ENCODE data around the gene DCLK1. TPM values are rescaled to one million over a fixed set of nuclear protein-coding genes. Genes with fewer than 3 reads are reported as not detected.

DCLK1 gene
- total and polyA plus RNA-seq, 10 donors, result 2.0 to 22.1 (median 11.7) TPM

DNA sequence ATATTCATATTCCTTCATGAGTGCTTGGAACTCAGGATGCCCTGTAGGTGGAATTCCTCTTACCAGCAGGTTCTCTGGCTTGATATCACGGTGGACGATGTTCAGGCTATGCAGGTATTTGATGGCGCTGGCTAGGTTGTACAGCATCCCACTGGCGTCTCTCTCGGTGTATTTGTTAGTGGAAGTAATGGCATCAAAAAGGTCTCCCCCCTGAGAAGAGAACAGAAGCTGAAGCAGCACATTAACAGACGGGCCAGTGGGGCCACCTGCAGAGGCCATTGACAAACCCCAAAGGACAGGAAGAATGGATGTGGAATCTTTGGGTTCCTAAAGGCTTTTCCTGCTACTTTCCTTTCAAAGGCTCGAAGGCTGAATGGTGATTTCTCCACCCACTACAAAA lies 308.5 kb downstream of the DCLK1 start:
- no peaks in the 10 kb centered on the region for H3K4me1 ChIP-seq
- intact Hi-C loops (cut with DNase I; ENCODE audit: low total_unique reads), result no loop called here
- H3K27me3 ChIP-seq (replicated peaks in 1 of 7), result no peaks in the 10 kb centered on the region
- TF ChIP-seq POLR2A (IDR thresholded peaks at IDR 0.05) (no peak), POLR2AphosphoS5 (IDR thresholded peaks at IDR 0.05) (no peak)
- TF ChIP-seq, protein P1, sequence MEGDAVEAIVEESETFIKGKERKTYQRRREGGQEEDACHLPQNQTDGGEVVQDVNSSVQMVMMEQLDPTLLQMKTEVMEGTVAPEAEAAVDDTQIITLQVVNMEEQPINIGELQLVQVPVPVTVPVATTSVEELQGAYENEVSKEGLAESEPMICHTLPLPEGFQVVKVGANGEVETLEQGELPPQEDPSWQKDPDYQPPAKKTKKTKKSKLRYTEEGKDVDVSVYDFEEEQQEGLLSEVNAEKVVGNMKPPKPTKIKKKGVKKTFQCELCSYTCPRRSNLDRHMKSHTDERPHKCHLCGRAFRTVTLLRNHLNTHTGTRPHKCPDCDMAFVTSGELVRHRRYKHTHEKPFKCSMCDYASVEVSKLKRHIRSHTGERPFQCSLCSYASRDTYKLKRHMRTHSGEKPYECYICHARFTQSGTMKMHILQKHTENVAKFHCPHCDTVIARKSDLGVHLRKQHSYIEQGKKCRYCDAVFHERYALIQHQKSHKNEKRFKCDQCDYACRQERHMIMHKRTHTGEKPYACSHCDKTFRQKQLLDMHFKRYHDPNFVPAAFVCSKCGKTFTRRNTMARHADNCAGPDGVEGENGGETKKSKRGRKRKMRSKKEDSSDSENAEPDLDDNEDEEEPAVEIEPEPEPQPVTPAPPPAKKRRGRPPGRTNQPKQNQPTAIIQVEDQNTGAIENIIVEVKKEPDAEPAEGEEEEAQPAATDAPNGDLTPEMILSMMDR (IDR thresholded peaks at IDR 0.05 in 8 of 11, conservative IDR thresholded peaks at IDR 0.05 in 3 of 11), result no peak
- H3K36me3 ChIP-seq, result no peaks in the 10 kb centered on the region
- WGBS, 5 donors, result 83 to 91% (median 86%) methylated on average over 7 of the region's 7 CpGs
- H3K9me3 ChIP-seq, result no peaks in the 10 kb centered on the region
- DNase-seq, result no peak
- H3K27ac ChIP-seq, result no peak overlapping the region
- H3K4me3 ChIP-seq, result no peak overlapping the region

- no peak overlapping the region for H3K4me3 ChIP-seq
- H3K4me1 ChIP-seq, result no peaks in the 10 kb centered on the region
- H3K9me3 ChIP-seq, result no peaks in the 10 kb centered on the region
- WGBS, 5 donors, result 68 to 77% (median 73%) methylated on average over 3 of the region's 3 CpGs
- intact Hi-C loops (cut with DNase I; ENCODE audit: low total_unique reads), result no loop called here
- TF ChIP-seq, protein P1 (IDR thresholded peaks at IDR 0.05 in 8 of 11, conservative IDR thresholded peaks at IDR 0.05 in 3 of 11), result peak in 7 of 11 experiments; percentile 10 to 57 (median 34)
- TF ChIP-seq POLR2AphosphoS5 (IDR thresholded peaks at IDR 0.05), result no peak
- no peaks in the 10 kb centered on the region for H3K27me3 ChIP-seq (replicated peaks in 1 of 7)
- no peak for DNase-seq
- no peak overlapping the region for H3K27ac ChIP-seq
- no peaks in the 10 kb centered on the region for H3K36me3 ChIP-seq
These were observed 312.5 kb downstream of the DCLK1 start for GRCh38 chr13:35818633-35819067.

- WGBS, 5 donors, result 60 to 71% (median 70%) methylated on average over 5 of the region's 5 CpGs
- H3K36me3 ChIP-seq, result no peaks in the 10 kb centered on the region
- H3K27ac ChIP-seq, result no peak overlapping the region
- TF ChIP-seq, protein P1 (IDR thresholded peaks at IDR 0.05 in 8 of 11, conservative IDR thresholded peaks at IDR 0.05 in 3 of 11), result no peak
- TF ChIP-seq POLR2AphosphoS5 (IDR thresholded peaks at IDR 0.05), result no peak
- TF ChIP-seq POLR2A (IDR thresholded peaks at IDR 0.05), result no peak
- intact Hi-C loops (cut with DNase I; ENCODE audit: low total_unique reads), result no loop called here
- no peaks in the 10 kb centered on the region for H3K27me3 ChIP-seq (replicated peaks in 1 of 7)
- H3K4me1 ChIP-seq, result no peaks in the 10 kb centered on the region
- DNase-seq, result no peak
- H3K9me3 ChIP-seq, result no peaks in the 10 kb centered on the region
- H3K4me3 ChIP-seq, result no peak overlapping the region
These were observed 313.3 kb downstream of the DCLK1 start for GRCh38 chr13:35817642-35818607.

DNA sequence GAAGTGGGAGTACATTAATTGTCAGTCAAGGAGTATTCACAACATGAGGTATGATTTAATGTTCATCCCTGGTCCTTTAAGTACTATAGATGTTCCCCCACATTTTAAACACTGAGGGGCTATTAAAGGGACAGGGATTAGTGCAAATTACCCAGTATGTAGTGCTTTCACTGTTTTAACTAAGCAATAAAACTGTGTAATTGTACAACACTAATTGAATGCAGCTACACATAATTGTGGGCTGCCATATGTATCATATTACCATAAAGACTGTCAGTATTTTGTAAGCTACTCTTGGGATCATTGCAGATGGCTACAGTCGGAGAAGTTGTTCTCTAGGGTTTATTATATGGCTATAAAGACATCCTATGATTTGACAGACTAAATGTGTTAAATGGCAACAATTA lies 316.6 kb downstream of the DCLK1 start:
- intact Hi-C loops (cut with DNase I; ENCODE audit: low total_unique reads), result no loop called here
- no peaks in the 10 kb centered on the region for H3K4me1 ChIP-seq
- no peaks in the 10 kb centered on the region for H3K36me3 ChIP-seq
- TF ChIP-seq POLR2AphosphoS5 (IDR thresholded peaks at IDR 0.05) (no peak), POLR2A (IDR thresholded peaks at IDR 0.05) (no peak)
- TF ChIP-seq, protein P1 (IDR thresholded peaks at IDR 0.05 in 8 of 11, conservative IDR thresholded peaks at IDR 0.05 in 3 of 11), result no peak
- H3K4me3 ChIP-seq, result no peak overlapping the region
- no peak overlapping the region for H3K27ac ChIP-seq
- H3K27me3 ChIP-seq (replicated peaks in 1 of 7), result no peaks in the 10 kb centered on the region
- DNase-seq, result no peak
- WGBS, 5 donors, result 66 to 89% (median 84%) methylated on average over 1 of the region's 1 CpG
- H3K9me3 ChIP-seq, result no peaks in the 10 kb centered on the region

Measured in spleen (tissue), 11 donors.